IPS-NIHi7 (cell line): ENCODE results near the gene COMMD1.
"Not testable (repeated sequence)": the region's sequence is repeated elsewhere in the genome, so short reads cannot be mapped to it uniquely, and the experiment has no call there.

Experiments used
- DNase-seq: peaks from one replicate; pipeline ENCODE4 v3.0.0; 2012; ENCODE audit warnings: mixed read lengths; ENCODE audit errors: extremely low spot score

Gene COMMD1

GRCh38 chr2:62016957-62017356 is 111.5 kb downstream of the COMMD1 start:
- DNase-seq = no peak

DNA sequence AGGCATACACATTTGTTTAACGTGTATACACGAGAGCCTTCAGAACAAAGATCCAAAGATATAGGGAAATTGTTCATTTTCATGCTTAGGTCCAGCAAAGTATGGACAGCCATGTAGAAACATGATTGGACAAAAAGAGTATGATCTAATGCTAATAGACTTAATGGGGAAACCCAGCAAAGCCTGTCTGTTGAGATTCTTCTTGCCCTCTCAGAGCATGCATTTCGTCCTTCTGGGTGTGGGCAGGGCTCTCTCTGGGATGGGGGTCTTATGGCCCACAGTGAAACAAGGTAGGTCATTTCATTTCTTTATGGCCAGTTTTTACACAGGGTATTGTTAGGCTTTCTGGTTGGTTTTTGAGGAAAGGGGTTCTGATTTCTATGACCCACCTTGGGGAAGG is 124.4 kb downstream of the COMMD1 start:
- no peak for DNase-seq

GRCh38 chr2:62030902-62031301 is 125.4 kb downstream of the COMMD1 start:
- no peak for DNase-seq

DNA sequence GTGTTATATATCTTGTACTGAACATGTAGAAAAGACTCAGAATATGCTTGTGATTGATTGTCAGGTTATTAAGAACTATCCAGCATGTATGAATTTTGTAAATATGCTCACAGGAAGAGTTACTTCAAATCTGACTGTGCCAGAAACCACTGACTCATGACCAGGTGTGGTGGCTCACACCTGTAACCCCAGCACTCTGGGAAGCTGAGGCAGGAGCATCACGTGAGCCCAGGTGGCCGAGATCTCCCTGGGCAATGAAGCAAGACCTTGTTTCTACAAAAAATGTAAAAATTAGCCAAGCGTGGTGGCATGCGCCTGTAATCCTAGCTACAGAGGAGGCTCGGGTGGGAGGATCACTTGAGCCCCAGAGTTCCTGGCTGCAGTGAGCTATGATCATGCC is 126.6 kb downstream of the COMMD1 start:
- DNase-seq = no peak

DNA sequence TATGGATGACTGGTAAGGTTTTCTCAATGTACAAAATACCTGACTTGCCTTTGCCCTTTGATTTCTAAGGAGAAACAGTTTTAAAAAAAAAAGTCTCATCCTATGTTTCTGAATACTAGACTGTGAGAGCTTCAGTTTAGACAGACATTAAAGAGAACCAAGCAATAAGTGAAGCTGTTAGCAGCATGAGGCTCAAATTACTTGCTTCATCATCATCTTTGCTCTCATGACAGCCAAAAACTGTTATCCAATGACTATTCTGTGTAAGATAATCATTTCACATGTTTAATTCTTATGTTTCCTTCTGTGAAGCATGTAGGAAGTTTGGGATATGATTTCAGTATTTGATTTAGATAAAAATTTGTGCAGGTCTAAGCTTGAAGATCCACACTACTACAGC is 129.2 kb downstream of the COMMD1 start:
- no peak for DNase-seq

DNA sequence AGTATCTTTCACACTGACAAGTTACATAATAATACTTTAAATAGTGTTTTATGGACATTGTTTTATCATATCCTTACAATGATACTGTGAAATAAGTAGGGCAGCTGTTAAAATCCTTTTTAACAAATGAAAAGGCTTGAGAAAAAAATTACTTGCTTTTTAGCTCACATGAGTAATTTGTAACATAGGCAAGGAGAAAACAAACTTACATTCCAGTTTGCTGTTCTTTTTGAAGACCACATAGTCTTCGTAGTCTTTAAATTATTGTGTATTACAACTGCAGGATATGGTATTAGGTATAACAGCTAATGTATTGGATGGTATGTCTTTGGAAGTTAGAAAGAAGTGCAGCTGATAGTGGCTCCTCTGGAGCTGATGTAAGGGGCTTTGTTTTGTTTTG is 130.8 kb downstream of the COMMD1 start:
- DNase-seq = no peak

GRCh38 chr2:62036761-62037250 is 131.3 kb downstream of the COMMD1 start:
- DNase-seq = no peak

DNA sequence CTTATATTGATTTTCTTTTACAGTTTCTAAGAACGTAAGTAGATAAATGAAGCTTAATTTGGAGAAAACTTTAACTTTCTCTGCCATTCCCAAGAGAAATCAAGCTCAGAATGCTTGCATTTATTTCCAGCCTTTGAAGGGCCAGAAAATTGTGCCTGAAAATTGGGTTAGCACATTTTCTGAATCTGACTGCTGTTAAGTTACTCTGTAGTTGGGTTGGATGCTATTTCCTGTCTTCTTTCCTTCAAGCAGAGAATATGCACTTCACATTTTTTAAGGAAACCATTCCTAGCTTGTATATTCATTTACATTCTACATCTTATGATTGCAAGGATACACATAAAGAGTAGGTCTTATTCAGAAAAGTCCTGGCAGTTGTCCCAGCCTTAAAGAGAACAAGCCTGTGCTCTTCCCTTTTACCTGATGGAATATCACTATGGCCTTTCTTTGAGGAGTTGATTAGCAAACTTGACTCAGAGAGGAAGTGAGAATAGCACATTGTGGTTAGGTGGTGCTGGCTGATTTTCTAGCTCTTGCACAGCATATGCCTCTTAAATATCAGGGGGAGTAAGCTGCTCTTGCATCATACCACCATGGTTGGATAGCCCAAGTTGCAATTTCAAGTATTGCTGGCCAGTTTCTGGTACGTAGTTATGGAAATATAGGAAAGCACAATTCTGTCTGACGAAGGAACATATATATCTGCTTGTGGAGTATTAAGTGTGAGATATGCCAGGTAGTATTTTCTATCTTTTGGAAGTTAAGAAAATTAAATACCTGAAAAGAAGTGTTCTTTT is 133.7 kb downstream of the COMMD1 start:
- no peak for DNase-seq

DNA sequence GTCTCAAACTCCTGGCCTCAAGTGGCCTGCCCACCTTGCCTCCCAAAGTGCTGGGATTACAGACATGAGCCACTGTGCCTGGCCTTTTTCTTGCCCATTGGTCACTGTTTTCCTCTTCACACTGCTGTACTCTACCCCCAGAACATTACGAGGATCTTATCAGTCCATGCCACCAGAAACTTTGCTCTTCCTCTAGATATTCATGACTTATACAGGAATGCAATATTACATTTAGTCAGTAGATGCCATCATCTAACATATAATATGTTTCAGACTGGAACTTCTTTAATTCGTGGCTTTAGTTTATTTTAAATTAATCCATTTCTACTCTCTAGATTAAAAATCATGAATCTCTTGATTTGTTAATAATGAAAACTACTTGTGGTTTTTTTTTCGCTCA is 135.5 kb downstream of the COMMD1 start:
- no peak for DNase-seq

- DNase-seq = not testable (repeated sequence)
Measured at GRCh38 chr2:62041701-62042385, 136.4 kb downstream of the COMMD1 start.

DNA sequence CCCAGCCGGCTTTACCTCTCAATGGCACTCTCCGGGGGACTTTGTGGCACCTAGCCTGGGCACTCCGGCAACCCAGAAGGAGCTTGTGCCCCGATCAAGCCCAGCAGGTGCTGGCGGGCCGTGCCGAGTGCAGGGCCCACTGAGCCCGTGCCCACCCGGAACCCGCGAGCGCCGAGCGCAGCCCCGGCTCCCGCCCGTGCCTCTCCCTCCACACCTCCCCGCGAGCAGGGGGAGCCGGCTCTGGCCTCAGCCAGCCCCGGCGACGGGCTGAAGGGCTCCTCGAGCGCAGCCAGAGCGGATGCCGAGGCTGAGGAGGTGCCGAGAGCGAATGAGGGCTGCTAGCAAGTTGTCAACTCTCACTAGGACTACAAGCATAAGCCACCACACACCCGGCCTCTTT is 136.9 kb downstream of the COMMD1 start:
- no peak for DNase-seq

DNA sequence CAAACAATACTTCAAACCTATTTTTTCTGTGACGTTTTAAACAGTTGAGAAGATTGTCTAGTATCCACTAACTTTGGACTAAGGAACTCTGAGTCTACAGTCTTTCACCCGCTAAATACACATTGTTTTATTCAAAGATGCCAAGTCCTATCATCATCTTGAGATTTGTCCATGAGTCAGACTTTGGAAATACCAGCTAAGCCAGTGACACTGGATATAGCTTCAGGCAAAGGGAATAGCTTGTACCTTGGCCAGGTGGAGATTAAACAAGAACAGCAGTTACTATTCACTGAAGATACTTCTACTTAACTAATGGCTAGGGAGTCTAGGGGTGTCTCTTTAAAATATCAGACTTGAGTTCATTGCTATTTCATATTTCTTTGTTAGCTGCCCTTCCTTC is 137.5 kb downstream of the COMMD1 start:
- no peak for DNase-seq

DNA sequence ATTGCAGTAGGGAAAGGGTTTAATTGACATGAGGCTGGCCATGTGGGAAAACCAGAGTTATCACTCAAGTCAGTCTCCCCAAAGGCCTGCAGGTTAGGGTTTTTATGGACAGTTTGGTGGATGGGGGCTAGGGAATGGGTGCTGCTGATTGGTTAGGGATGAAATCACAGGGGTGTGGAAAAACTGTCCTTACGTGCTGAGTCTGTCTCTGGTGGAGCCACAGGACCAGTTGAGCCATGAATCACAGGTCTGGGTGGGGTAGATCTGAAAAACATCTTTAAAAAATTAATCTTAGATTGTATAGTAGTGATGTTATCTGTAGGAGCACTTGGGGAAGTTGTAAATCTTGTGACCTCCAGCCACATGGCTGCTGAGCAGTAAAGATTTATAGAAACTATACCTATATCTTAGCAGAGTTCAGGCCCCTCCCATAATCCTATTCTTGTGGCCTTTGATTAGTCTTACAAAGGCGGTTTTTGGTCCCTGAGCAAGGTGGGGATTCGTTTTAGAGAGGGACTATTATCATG is 139.6 kb downstream of the COMMD1 start:
- no peak for DNase-seq

- no peak for DNase-seq
Measured at GRCh38 chr2:62046141-62046540, 140.7 kb downstream of the COMMD1 start.

DNA sequence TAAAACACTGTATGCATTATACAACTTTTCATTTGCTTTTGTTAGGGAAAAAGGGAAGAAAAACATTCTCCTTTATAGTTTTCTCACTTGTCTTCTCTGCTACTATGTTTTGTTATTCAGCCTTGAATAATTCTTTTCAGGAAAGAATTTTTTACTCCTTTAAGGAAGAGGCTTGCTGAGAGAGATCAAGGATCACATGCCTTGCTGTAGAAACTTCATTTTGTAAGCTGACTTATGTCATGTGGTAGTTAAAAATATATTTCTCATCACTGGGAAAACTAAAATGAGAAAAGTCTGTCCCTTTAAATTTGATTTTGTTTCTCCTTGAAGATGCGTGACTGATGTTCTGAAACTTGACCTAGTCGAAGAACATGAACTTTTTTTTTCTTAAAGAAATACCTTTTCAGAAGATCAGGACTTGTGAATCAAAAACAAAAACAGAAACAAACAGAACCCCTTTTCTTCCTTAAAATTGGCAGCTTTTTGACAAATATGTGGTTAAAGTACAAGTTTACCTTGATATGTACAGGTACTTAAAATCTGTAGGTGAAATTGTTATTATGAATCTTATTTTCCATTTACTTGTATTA is 145.1 kb downstream of the COMMD1 start:
- no peak for DNase-seq

DNA sequence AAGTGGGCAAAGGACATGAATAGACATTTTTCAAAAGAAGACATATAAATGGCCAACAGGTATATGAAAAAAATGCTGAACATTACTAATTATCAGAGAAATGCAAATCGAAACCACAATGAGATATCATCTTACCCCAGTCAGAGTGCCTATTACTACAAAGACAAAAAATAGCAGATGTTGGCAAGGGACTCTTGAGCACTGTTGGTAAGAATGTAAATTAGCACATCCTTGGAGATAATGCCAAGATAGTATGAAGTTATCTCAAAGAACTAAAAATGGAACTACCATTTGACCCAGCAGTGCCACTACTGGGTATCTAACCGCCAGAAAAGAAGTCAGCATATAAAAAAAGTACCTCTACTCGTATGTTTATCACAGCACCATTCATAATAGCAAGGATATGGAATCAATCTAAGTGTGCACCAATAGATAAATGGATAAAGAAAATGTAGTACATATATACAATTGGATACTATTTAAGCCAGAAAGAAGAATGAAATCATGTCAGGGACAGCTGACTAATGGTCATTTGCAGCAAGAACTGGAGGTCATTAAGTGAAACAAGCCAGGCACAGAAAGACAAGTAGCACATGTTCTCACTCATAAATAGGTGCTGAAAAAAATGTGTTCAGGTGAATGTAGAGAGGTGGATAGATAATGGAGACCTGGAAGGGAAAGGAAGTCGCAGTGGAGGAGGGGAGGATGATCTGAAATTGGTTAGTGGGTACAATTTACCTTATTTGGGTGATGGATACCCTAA is 148.7 kb downstream of the COMMD1 start:
- no peak for DNase-seq

- DNase-seq = no peak
Measured at GRCh38 chr2:62054916-62055450, 149.5 kb downstream of the COMMD1 start.

- DNase-seq = no peak
Measured at GRCh38 chr2:62055724-62056336, 150.4 kb downstream of the COMMD1 start.

- no peak for DNase-seq
Measured at GRCh38 chr2:62056341-62056740, 150.9 kb downstream of the COMMD1 start.

DNA sequence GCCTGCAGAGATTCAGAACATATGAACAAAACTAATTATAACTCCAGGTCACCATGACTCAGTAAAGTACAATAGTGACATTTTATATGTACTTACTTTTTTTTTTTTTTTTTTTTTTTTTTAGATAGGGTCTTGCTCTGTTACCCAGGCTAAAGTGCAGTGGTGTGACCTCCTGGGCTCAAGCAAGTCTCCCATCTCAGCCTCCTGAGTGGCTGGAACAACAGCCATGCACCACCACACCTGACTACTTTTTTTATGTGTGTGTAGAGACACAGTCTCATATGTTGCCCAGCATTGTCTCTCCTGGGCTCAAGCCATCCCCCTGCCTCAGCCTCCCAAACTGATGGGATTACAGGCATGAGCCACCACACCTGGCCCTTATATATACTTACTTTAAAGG is 159.8 kb downstream of the COMMD1 start:
- no peak for DNase-seq

- no peak for DNase-seq
Measured at GRCh38 chr2:62071126-62071598, 165.7 kb downstream of the COMMD1 start.
